Raji (cell line): ENCODE measurements around the gene MAG.

Experiments used
- POLR2A ChIP-seq: IDR thresholded peaks from 2 replicates; pipeline ENCODE4 v1.6.1; 2011; ENCODE audit warnings: low read depth, low read length, control low read depth; ENCODE audit not compliant: insufficient read depth

Gene MAG

DNA sequence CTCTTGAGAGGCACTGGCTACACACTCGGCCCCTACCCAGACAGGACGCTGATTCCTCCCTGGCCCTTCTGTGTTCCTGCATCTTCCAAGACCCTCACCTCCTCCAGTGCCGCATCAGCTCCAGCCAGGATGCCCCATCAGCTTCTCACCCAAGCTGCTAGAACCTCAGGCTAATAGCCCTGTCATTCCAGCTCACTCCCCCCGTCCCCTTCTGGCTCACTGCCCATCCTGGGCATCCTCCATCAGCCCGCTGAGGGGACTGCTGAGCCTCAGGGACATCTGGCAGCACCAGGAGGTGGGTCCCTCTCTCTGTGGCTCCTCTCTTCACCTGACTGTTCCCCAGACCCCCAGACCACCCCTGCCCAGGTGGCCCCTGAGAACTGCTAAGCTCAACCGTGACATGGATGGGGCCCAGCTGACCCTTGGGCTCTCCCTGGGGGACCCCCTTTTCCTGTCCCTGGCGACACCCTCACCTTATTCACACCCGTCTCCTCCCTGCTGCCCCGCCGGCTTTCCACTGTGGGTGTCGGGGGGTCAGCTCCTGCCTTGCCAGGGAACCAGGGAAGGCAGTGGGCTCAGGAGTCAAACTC lies 71.1 kb downstream of the MAG start:
- TF ChIP-seq POLR2A, result no peak
